GM12892 (cell line): ENCODE measurements around the gene ZDHHC14.

Source experiments
- POLR2A ChIP-seq: IDR thresholded peaks from 2 replicates; pipeline ENCODE4 v1.6.1; 2011; ENCODE audit warnings: low read depth, low read length, control low read depth
- POLR2AphosphoS5 ChIP-seq: IDR thresholded peaks from 2 replicates; pipeline ENCODE4 v1.6.1; 2011; ENCODE audit warnings: low read depth, low read length, control low read depth

DNA sequence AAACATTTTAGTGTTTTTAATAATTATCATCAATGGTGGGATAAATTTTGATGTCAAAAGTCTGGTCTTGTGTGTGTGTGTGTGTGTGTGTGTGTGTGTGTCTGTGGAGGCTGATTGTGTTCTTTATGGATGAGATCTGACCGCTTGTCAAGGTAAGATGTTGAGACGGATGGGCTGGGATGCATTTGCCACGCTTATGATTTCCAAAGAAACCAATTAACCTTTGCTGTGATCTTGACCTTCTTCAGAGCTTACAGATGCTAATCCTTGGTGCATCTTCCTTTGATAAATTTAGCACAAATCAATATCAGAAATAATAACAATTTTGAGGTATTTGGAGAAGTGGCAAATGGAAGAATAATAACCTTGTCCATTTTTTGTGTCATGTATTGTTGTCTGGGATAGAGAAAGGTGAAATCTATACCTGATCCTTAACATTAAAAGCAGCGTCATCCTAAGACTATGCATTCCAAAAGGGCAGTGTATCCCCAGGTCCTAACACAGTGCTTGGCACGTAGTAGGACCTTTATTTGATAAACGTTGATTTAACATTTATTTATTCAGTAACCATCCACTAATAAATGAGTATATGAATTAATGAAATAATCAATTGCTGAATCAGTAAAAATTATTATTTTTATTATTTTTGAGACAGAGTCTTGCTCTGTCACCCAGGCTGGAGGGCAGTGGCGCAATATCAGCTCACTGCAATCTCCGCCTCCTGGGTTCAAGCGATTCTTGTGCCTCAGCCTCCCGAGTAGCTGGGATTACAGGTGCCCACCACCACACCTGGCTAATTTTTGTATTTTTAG, 70.1 kb downstream of the ZDHHC14 start:
- TF ChIP-seq POLR2A (no peak), POLR2AphosphoS5 (no peak)
